Keratinocyte (primary cell): ENCODE results near the gene TUBB2B.

Experiments
- CTCF ChIP-seq, 3 experiments: IDR thresholded peaks in 1 of 3; conservative IDR thresholded peaks in 1 of 3; optimal IDR thresholded peaks in 1 of 3; 2 replicates in 2 of 3; 3 replicates in 1 of 3; pipeline versions ENCODE3 to v1.5.1; 2011; ENCODE audit warnings: low read length in 3 of 3, mild to moderate bottlenecking in 3 of 3, moderate library complexity in 2 of 3, control low read depth in 1 of 3, inconsistent platforms in 1 of 3; ENCODE audit not compliant: insufficient read depth in 2 of 3; ENCODE audit errors: extremely low read depth in 1 of 3
- EZH2 ChIP-seq: IDR thresholded peaks from one replicate; pipeline ENCODE4 v1.6.1; 2012; ENCODE audit warnings: inconsistent platforms, mild to moderate bottlenecking, low read length, moderate library complexity

- TF ChIP-seq CTCF (optimal IDR thresholded peaks at IDR 0.05 in 1 of 3, IDR thresholded peaks at IDR 0.05 in 1 of 3, conservative IDR thresholded peaks at IDR 0.05 in 1 of 3; ENCODE audit: extremely low read depth in 1 of 3, insufficient read depth in 2 of 3, low read length in 3 of 3) (no peak), EZH2 (no peak)
These were observed 22.5 kb downstream of the TUBB2B start for GRCh38 chr6:3204921-3205320.
